H9 (cell line): ENCODE data around the gene SPTBN5. TPM values are rescaled to one million over a fixed set of nuclear protein-coding genes. Genes with fewer than 3 reads are reported as not detected.

Source experiments
- DNase-seq: peaks from one replicate; pipeline ENCODE4 v3.0.0-alpha.2; 2017
- H2AFZ ChIP-seq: one replicate; pipeline ENCODE4 v1.6.1; 2013; ENCODE audit warnings: mild to moderate bottlenecking, low read length, control low read depth, moderate library complexity
- H2AK5ac ChIP-seq: 2 replicates; pipeline ENCODE4 v1.6.1; 2013; ENCODE audit warnings: low read length, control low read depth, mixed read lengths; ENCODE audit not compliant: insufficient read length
- H2BK120ac ChIP-seq: one replicate; pipeline ENCODE4 v1.6.1; 2013; ENCODE audit warnings: low read depth, mild to moderate bottlenecking, low read length, control low read depth, inconsistent platforms; ENCODE audit not compliant: poor library complexity, severe bottlenecking
- H2BK12ac ChIP-seq: 2 replicates; pipeline ENCODE4 v1.6.1; 2013; ENCODE audit warnings: low read length, control low read depth, mixed read lengths, low read depth; ENCODE audit not compliant: insufficient read length
- H2BK15ac ChIP-seq: 2 replicates; pipeline ENCODE4 v1.6.1; 2013; ENCODE audit warnings: low read depth, low read length, control low read depth
- H2BK20ac ChIP-seq: one replicate; pipeline ENCODE4 v1.6.1; 2013; ENCODE audit warnings: low read depth, mild to moderate bottlenecking, low read length, control low read depth, inconsistent platforms; ENCODE audit not compliant: poor library complexity, severe bottlenecking
- H2BK5ac ChIP-seq: 2 replicates; pipeline ENCODE4 v1.6.1; 2013; ENCODE audit warnings: low read length, control low read depth, mixed read lengths; ENCODE audit not compliant: insufficient read length
- H3K14ac ChIP-seq: 2 replicates; pipeline ENCODE4 v1.6.1; 2013; ENCODE audit warnings: low read length, control low read depth; ENCODE audit not compliant: insufficient read depth
- H3K18ac ChIP-seq: 2 replicates; pipeline ENCODE4 v1.6.1; 2013; ENCODE audit warnings: low read depth, mild to moderate bottlenecking, mixed read lengths, low read length, control low read depth; ENCODE audit not compliant: insufficient read length
- H3K23ac ChIP-seq: 2 replicates; pipeline ENCODE4 v1.6.1; 2013; ENCODE audit warnings: low read length, control low read depth, mixed read lengths, low read depth; ENCODE audit not compliant: insufficient read length
- H3K23me2 ChIP-seq: 2 replicates; pipeline ENCODE4 v1.6.1; 2013; ENCODE audit warnings: low read depth, mild to moderate bottlenecking, mixed read lengths, low read length, control low read depth; ENCODE audit not compliant: insufficient read length, poor library complexity, severe bottlenecking
- H3K27ac ChIP-seq: 2 replicates; pipeline ENCODE4 v1.5.1; 2013; ENCODE audit warnings: low read length, control low read depth, mixed read lengths, low read depth; ENCODE audit not compliant: insufficient read length
- H3K27me3 ChIP-seq: 2 replicates; pipeline ENCODE4 v1.6.1; 2013; ENCODE audit warnings: low read length, control low read depth, inconsistent platforms; ENCODE audit not compliant: insufficient read depth
- H3K4ac ChIP-seq: 2 replicates; pipeline ENCODE4 v1.6.1; 2013; ENCODE audit warnings: low read depth, mild to moderate bottlenecking, control low read depth, inconsistent platforms, low read length, moderate library complexity
- H3K4me1 ChIP-seq: 2 replicates; pipeline ENCODE4 v1.6.1; 2013; ENCODE audit warnings: low read length, control low read depth, inconsistent platforms; ENCODE audit not compliant: insufficient read depth
- H3K4me2 ChIP-seq: 2 replicates; pipeline ENCODE4 v1.6.1; 2013; ENCODE audit warnings: low read length, control low read depth, mixed read lengths; ENCODE audit not compliant: insufficient read length, insufficient read depth
- H3K56ac ChIP-seq: 2 replicates; pipeline ENCODE4 v1.6.1; 2013; ENCODE audit warnings: low read depth, mild to moderate bottlenecking, mixed read lengths, low read length, control low read depth; ENCODE audit not compliant: insufficient read length
- H3K79me1 ChIP-seq: 2 replicates; pipeline ENCODE4 v1.6.1; 2013; ENCODE audit warnings: low read depth, mild to moderate bottlenecking, moderate library complexity, low read length, control low read depth, inconsistent platforms; ENCODE audit not compliant: insufficient read depth, poor library complexity, severe bottlenecking
- H3K79me2 ChIP-seq: 2 replicates; pipeline ENCODE4 v1.6.1; 2013; ENCODE audit warnings: low read length, control low read depth, inconsistent platforms; ENCODE audit not compliant: insufficient read depth
- H3K9ac ChIP-seq: 2 replicates; pipeline ENCODE4 v1.6.1; 2013; ENCODE audit warnings: low read length, control low read depth, mixed read lengths; ENCODE audit not compliant: insufficient read length; ENCODE audit errors: extremely low read depth
- H3K9me3 ChIP-seq: one replicate; pipeline ENCODE4 v1.6.1; 2013; ENCODE audit warnings: low read depth, low read length, inconsistent platforms; ENCODE audit not compliant: control insufficient read depth
- H3T11ph ChIP-seq: one replicate; pipeline ENCODE4 v1.6.1; 2013; ENCODE audit warnings: mild to moderate bottlenecking, low read length, control low read depth, inconsistent platforms
- H4K20me1 ChIP-seq: one replicate; pipeline ENCODE4 v1.6.1; 2013; ENCODE audit not compliant: control insufficient read depth, insufficient read length, insufficient read depth
- H4K5ac ChIP-seq: 2 replicates; pipeline ENCODE4 v1.6.1; 2013; ENCODE audit warnings: low read depth, mild to moderate bottlenecking, mixed read lengths, low read length, control low read depth; ENCODE audit not compliant: insufficient read length
- H4K8ac ChIP-seq: replicated peaks from 2 replicates; pipeline ENCODE4 v1.6.1; 2013; ENCODE audit warnings: low read length, control low read depth, mixed read lengths, low read depth; ENCODE audit not compliant: insufficient read length
- H4K91ac ChIP-seq: 2 replicates; pipeline ENCODE4 v1.6.1; 2013; ENCODE audit warnings: low read depth, mild to moderate bottlenecking, moderate library complexity, mixed read lengths, low read length, control low read depth; ENCODE audit not compliant: insufficient read length
- H3K27ac Mint-ChIP-seq, 3 experiments: 2 replicates in 2 of 3; 3 replicates in 1 of 3; pipeline ENCODE4 v1.8.0; 2020 to 2021; ENCODE audit warnings: mixed read lengths in 3 of 3, mild to moderate bottlenecking in 1 of 3, moderate library complexity in 1 of 3
- H3K27me3 Mint-ChIP-seq: 2 replicates; pipeline ENCODE4 v1.8.0; 2021; ENCODE audit warnings: low read depth, mild to moderate bottlenecking, moderate library complexity, mixed read lengths
- H3K36me3 Mint-ChIP-seq, 3 experiments: 2 replicates in 2 of 3; 3 replicates in 1 of 3; pipeline ENCODE4 v1.8.0; 2020 to 2021; ENCODE audit warnings: low read depth in 3 of 3, mixed read lengths in 3 of 3; ENCODE audit not compliant: insufficient read depth in 1 of 3
- H3K4me1 Mint-ChIP-seq, 2 experiments: 2 replicates each; pipeline ENCODE4 v1.8.0; 2020; ENCODE audit warnings: mixed read lengths in 2 of 2
- H3K4me3 Mint-ChIP-seq, 2 experiments: 2 replicates in 1 of 2; 3 replicates in 1 of 2; pipeline ENCODE4 v1.8.0; 2020 to 2021; ENCODE audit warnings: mild to moderate bottlenecking in 2 of 2, mixed read lengths in 2 of 2, moderate library complexity in 1 of 2
- H3K9me3 Mint-ChIP-seq, 2 experiments: 2 replicates in 1 of 2; 3 replicates in 1 of 2; pipeline ENCODE4 v1.8.0; 2020; ENCODE audit warnings: mild to moderate bottlenecking in 2 of 2, mixed read lengths in 2 of 2, moderate library complexity in 1 of 2
- CTCF ChIP-seq: fragments of 200-600 bp; sonication (generic); conservative IDR thresholded peaks from 3 replicates; pipeline ENCODE4 v1.8.0; 2021; ENCODE audit warnings: antibody characterized with exemption, mild to moderate bottlenecking
- WGBS: extraction: QIAGEN DNeasy Blood & Tissue Kit; methylation state at CpG from one replicate; pipeline ENCODE4 v1.1.7; 2013; ENCODE audit warnings: missing lambda C conversion rate, low lambda C conversion rate, mixed read lengths; ENCODE audit not compliant: insufficient read length; ENCODE audit errors: extremely low coverage; 5-methylcytosine and 5-hydroxymethylcytosine counted together
- total RNA-seq: library from RNA; stranded (reverse); gene quantifications from 2 replicates; pipeline ENCODE4 v1.2.1, GENCODE V29; 2021

The SPTBN5 gene
- total RNA-seq, 1 experiment from 2014 or later: 0.90 TPM

DNA sequence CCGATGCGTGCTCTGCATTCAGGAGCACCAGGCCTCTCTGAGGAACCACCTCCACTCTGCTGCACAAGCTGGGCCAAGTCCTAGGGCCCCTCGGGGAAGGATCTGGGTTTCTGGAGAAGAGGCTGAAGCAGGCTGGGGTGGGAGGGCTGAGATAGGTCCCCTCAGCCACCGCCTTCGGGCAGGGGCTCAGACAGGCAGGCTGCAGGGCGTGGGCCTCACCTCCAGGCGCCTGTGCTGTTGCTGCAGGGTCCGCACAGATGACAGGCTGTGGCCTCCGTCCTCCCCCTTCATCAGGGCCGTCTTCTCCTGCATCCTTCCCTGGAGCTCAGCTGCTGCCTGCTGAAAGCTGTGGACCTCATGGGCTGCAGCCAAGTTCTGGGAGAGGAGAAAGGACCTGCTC, 40.0 kb downstream of the SPTBN5 start:
- Mint-ChIP-seq H3K9me3 (no peaks in the 10 kb centered on the region), H3K4me3 (no peak overlapping the region)
- WGBS: no CpG with 5 or more reads among the region's 10 CpGs

More for the DNA sequence above, 40.0 kb downstream of the SPTBN5 start:
- H2BK5ac ChIP-seq: no peak overlapping the region
- no peak overlapping the region for H2BK15ac ChIP-seq
- H3K14ac ChIP-seq: no peak overlapping the region
- no peak overlapping the region for H2BK20ac ChIP-seq
- no peak overlapping the region for H2BK120ac ChIP-seq
- H2AFZ ChIP-seq: no peak overlapping the region
- H4K20me1 ChIP-seq: no peaks in the 10 kb centered on the region
- H3K9me3 ChIP-seq: no peaks in the 10 kb centered on the region
- H3K56ac ChIP-seq: no peak overlapping the region
- no peaks in the 10 kb centered on the region; a peak in 1 of 7 replicates for H3K36me3 Mint-ChIP-seq
- no peak overlapping the region for H3K23ac ChIP-seq
- no peaks in the 10 kb centered on the region for H3K4me1 ChIP-seq
- H3K9ac ChIP-seq: no peak overlapping the region
- H3K27ac ChIP-seq: no peak overlapping the region
- no peak overlapping the region for H3K18ac ChIP-seq
- H3K79me1 ChIP-seq: no peaks in the 10 kb centered on the region
- H3K79me2 ChIP-seq: no peaks in the 10 kb centered on the region
- no peak overlapping the region for H3T11ph ChIP-seq
- H3K4me1 Mint-ChIP-seq: peaks cover 8 to 16% of the 10 kb centered on the region in 2 experiments
- peaks cover 3% of the 10 kb centered on the region for H3K27me3 Mint-ChIP-seq
- H4K5ac ChIP-seq: no peak overlapping the region
- no peak overlapping the region for H2BK12ac ChIP-seq
- H3K23me2 ChIP-seq: peaks cover 3% of the 10 kb centered on the region
- H4K91ac ChIP-seq: no peak overlapping the region
- TF ChIP-seq CTCF: no peak
- H3K27me3 ChIP-seq: no peaks in the 10 kb centered on the region
- no peak overlapping the region for H2AK5ac ChIP-seq
- no peak overlapping the region for H3K4me2 ChIP-seq
- no peak overlapping the region for H3K4ac ChIP-seq
- DNase-seq: no peak
- no peak overlapping the region for H3K27ac Mint-ChIP-seq
- H4K8ac ChIP-seq: no peak overlapping the region
